OCI-LY1 (cell line): ENCODE measurements around the gene RPS6KA2.

Source experiments
- H2AFZ ChIP-seq: fragments of 200-600 bp; sonication (generic), shearing (Covaris generic); 2 replicates; pipeline ENCODE4 v1.6.0; 2014; ENCODE audit warnings: antibody characterized with exemption, mild to moderate bottlenecking, low read length
- H3F3A ChIP-seq: fragments of 200-600 bp; sonication (generic), shearing (Covaris generic); 2 replicates; pipeline ENCODE4 v1.6.0; 2014; ENCODE audit warnings: mild to moderate bottlenecking, antibody characterized with exemption, low read length, moderate library complexity; ENCODE audit not compliant: insufficient read depth
- H3K27ac ChIP-seq: fragments of 200-600 bp; sonication (generic); 2 replicates; pipeline ENCODE4 v1.5.1; 2014; ENCODE audit warnings: low read length, mixed run types, mild to moderate bottlenecking, low read depth; ENCODE audit not compliant: poor library complexity, severe bottlenecking
- H3K27me3 ChIP-seq: fragments of 200-600 bp; sonication (generic); 2 replicates; pipeline ENCODE4 v1.6.0; 2014; ENCODE audit warnings: antibody characterized with exemption, mild to moderate bottlenecking, low read length, moderate library complexity; ENCODE audit not compliant: insufficient read depth
- H3K36me3 ChIP-seq: fragments of 200-600 bp; sonication (generic); 2 replicates; pipeline ENCODE4 v1.6.1; 2014; ENCODE audit warnings: mild to moderate bottlenecking, antibody characterized with exemption, low read length, moderate library complexity, mixed read lengths; ENCODE audit not compliant: insufficient read depth
- H3K4me1 ChIP-seq: fragments of 200-600 bp; sonication (generic); 2 replicates; pipeline ENCODE4 v1.5.1; 2014; ENCODE audit warnings: mild to moderate bottlenecking, low read length, moderate library complexity; ENCODE audit not compliant: insufficient read depth, severe bottlenecking
- H3K4me2 ChIP-seq: fragments of 200-600 bp; sonication (generic), shearing (Covaris generic); 2 replicates; pipeline ENCODE4 v1.6.1; 2014; ENCODE audit warnings: low read length
- H3K4me3 ChIP-seq: fragments of 200-600 bp; sonication (generic); 2 replicates; pipeline ENCODE4 v1.5.1; 2014; ENCODE audit warnings: low read length, low read depth, mild to moderate bottlenecking, mixed read lengths; ENCODE audit not compliant: poor library complexity, severe bottlenecking
- H3K79me2 ChIP-seq: fragments of 200-600 bp; shearing (Covaris generic); 2 replicates; pipeline ENCODE4 v1.6.1; 2016; ENCODE audit warnings: mixed run types, low read length, mixed read lengths; ENCODE audit not compliant: insufficient read depth
- H3K9ac ChIP-seq: fragments of 200-600 bp; sonication (generic), shearing (Covaris generic); 2 replicates; pipeline ENCODE4 v1.6.1; 2014; ENCODE audit warnings: mild to moderate bottlenecking, low read length, mixed read lengths
- H3K9me2 ChIP-seq: fragments of 200-600 bp; sonication (generic), shearing (Covaris generic); 2 replicates; pipeline ENCODE4 v1.6.1; 2014; ENCODE audit warnings: low read depth, mild to moderate bottlenecking, low read length, mixed read lengths
- H3K9me3 ChIP-seq: fragments of 200-600 bp; shearing (Covaris generic); 2 replicates; pipeline ENCODE4 v1.6.1; 2014; ENCODE audit warnings: low read length, mixed read lengths
- H4K20me1 ChIP-seq: fragments of 200-600 bp; sonication (generic), shearing (Covaris generic); 2 replicates; pipeline ENCODE4 v1.6.0; 2016; ENCODE audit warnings: mild to moderate bottlenecking, low read length; ENCODE audit not compliant: insufficient read depth
- EZH2 ChIP-seq: fragments of 200-600 bp; sonication (generic), shearing (Covaris generic); IDR thresholded peaks from 2 replicates; pipeline ENCODE4 v1.8.0; 2017; ENCODE audit warnings: borderline replicate concordance, mixed run types, mild to moderate bottlenecking, antibody characterized with exemption, low read length, moderate library complexity, mixed read lengths
- TF ChIP-seq, protein P1 (sequence below): fragments of 200-600 bp; sonication (generic), shearing (Covaris generic); IDR thresholded peaks from 2 replicates; pipeline ENCODE4 v1.5.1; 2017; ENCODE audit warnings: mild to moderate bottlenecking, antibody characterized with exemption, low read length, moderate library complexity, mixed read lengths

RPS6KA2 gene

DNA sequence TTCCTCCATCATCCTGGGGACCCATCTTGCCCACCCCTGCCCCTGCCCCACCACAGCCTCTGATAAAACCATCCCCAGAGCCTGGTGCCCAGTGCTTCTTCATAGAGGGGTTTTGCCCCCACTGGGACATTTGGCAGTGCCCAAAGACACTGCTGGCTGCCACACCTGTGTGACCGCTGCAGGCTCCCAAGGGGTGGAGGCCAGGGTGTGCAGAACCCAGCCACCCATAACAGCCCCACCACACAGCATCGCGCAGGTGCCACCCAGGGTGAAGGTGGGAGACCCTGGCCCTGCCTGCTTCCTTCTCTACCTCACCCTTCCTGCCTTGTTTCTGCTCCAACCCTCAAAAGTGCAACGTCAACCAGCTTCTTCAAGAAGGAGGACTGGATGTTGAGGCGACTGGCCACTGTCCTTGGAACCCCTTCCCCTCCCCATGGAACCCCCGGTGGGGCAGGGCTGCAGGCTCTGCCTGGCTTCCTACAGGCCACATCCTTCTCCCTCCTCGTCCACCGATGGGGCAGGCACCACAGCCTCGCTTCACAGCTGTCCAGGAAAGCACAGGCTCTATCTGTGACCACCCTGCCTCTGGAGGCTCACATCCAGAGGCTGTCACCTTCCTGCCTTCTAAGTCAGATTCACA lies 165.1 kb downstream of the RPS6KA2 start:
- Histone ChIP-seq H3K79me2 (no peaks in the 10 kb centered on the region), H4K20me1 (no peaks in the 10 kb centered on the region), H3K9me2 (no peaks in the 10 kb centered on the region), H3K4me1 (peaks cover 65% of the 10 kb centered on the region), H3K4me2 (peak overlapping the region; percentile 65), H3K27me3 (no peaks in the 10 kb centered on the region), H3K36me3 (peaks cover 7% of the 10 kb centered on the region; the same call in 1 of the 2 replicates), H3K4me3 (peak overlapping the region; percentile 60), H3F3A (no peaks in the 10 kb centered on the region), H3K9me3 (peaks cover 4% of the 10 kb centered on the region), H3K27ac (peak overlapping the region; percentile 88), H3K9ac (peak overlapping the region; percentile 60; the same call in 1 of the 2 replicates), H2AFZ (no peak overlapping the region)
- TF ChIP-seq EZH2 = no peak
- TF ChIP-seq, protein P1, sequence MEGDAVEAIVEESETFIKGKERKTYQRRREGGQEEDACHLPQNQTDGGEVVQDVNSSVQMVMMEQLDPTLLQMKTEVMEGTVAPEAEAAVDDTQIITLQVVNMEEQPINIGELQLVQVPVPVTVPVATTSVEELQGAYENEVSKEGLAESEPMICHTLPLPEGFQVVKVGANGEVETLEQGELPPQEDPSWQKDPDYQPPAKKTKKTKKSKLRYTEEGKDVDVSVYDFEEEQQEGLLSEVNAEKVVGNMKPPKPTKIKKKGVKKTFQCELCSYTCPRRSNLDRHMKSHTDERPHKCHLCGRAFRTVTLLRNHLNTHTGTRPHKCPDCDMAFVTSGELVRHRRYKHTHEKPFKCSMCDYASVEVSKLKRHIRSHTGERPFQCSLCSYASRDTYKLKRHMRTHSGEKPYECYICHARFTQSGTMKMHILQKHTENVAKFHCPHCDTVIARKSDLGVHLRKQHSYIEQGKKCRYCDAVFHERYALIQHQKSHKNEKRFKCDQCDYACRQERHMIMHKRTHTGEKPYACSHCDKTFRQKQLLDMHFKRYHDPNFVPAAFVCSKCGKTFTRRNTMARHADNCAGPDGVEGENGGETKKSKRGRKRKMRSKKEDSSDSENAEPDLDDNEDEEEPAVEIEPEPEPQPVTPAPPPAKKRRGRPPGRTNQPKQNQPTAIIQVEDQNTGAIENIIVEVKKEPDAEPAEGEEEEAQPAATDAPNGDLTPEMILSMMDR = no peak

DNA sequence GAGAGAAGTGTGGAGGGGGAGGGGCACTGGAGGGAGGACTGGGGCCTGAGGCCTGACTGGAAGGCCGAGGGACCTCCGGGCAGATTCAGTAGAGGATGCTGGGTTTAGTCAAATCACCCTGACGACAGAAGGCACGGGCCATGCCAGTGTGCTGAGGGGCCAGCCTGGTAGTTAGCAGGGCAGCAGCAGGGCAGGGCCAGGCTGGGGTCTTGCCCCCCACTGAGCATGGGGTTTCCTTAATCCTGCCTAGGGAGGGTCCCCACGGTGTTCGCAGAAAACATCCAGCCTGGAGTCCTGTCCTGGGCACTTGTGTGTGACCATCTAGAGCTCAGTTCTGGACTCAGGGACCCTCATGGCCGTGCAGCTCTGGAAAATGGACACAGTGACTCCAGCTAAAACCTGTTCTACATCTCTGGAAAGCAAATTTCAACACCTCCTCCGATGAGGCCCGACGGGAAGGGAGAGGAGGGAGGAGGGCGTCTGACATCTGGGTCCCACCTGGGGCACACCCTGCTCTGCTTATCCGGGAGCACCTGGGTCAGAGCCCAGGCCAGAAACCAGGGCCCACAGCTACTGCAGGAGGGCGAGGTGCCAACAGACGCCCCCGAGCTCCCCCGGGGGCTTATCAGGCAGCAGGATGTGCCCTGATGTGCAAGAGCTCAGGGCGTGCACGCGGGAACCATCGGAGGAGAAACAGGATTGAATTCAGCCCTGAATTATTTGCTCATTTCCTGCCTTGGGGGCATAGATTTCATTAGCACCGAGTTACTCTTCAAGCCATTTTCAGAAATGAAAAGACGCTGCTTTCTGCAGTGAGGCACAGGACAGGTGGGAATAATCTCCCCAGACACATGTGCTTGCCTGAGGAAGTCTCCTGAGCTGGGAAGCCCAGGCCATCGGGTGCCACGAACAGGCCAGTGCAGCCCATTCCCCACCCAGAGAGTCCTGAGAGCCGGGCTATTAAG lies 166.3 kb downstream of the RPS6KA2 start:
- Histone ChIP-seq H2AFZ (no peak overlapping the region), H3K4me1 (peaks cover 57% of the 10 kb centered on the region), H3K9me3 (peaks cover 4% of the 10 kb centered on the region), H3F3A (no peaks in the 10 kb centered on the region), H3K36me3 (peaks cover 7% of the 10 kb centered on the region; the same call in 1 of the 2 replicates), H3K4me2 (peak overlapping the region; percentile 51), H3K9me2 (no peaks in the 10 kb centered on the region), H3K9ac (peak overlapping the region; percentile 35; the same call in 1 of the 2 replicates), H3K4me3 (peak overlapping the region; percentile 16), H3K27me3 (no peaks in the 10 kb centered on the region), H3K79me2 (no peaks in the 10 kb centered on the region), H3K27ac (peak overlapping the region; percentile 88), H4K20me1 (no peaks in the 10 kb centered on the region)
- no peak for TF ChIP-seq EZH2
- TF ChIP-seq, protein P1 = no peak

DNA sequence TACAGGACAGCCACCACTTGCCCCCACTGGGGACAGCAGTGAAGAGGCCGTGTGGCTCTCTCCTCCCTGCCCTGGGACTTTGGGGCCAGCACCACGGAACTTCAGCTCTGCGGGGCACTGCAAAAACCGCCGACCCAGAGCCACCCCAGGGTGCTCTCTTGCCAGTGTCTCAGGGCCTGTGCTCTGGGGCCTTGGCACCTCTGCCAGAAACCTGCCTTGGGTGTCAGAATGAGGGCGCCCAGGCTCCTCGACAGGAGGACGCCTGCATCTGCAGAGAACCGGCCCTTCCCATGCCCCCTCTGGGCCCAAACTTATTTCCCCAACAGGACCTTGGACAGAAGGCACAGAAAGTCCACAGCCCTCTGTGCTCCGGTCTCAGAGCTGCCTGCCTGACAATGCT lies 167.1 kb downstream of the RPS6KA2 start:
- peak overlapping the region; percentile 88 for H3K27ac ChIP-seq
- no peak overlapping the region; the same call in 1 of the 2 replicates for H3K4me2 ChIP-seq
- no peak overlapping the region for H3K9ac ChIP-seq
- peaks cover 49% of the 10 kb centered on the region for H3K4me1 ChIP-seq
- TF ChIP-seq, protein P1 = no peak
- no peak for TF ChIP-seq EZH2
- H3K27me3 ChIP-seq = no peaks in the 10 kb centered on the region
- peaks cover 4% of the 10 kb centered on the region for H3K9me3 ChIP-seq
- no peak overlapping the region for H3K4me3 ChIP-seq
- H2AFZ ChIP-seq = no peak overlapping the region
- no peaks in the 10 kb centered on the region for H3K79me2 ChIP-seq
- peaks cover 7% of the 10 kb centered on the region; the same call in 1 of the 2 replicates for H3K36me3 ChIP-seq
- no peaks in the 10 kb centered on the region for H4K20me1 ChIP-seq
- H3K9me2 ChIP-seq = no peaks in the 10 kb centered on the region
- no peaks in the 10 kb centered on the region for H3F3A ChIP-seq
